ENCODE results near the gene PTPRN2. TPM values are rescaled to one million over a fixed set of nuclear protein-coding genes. Genes with fewer than 3 reads are reported as not detected.
"Not testable (repeated sequence)": the region's sequence is repeated elsewhere in the genome, so short reads cannot be mapped to it uniquely, and the experiment has no call there.

PTPRN2 gene
- total RNA-seq, 1 experiment from 2014 or later, result 2.1 TPM

DNA sequence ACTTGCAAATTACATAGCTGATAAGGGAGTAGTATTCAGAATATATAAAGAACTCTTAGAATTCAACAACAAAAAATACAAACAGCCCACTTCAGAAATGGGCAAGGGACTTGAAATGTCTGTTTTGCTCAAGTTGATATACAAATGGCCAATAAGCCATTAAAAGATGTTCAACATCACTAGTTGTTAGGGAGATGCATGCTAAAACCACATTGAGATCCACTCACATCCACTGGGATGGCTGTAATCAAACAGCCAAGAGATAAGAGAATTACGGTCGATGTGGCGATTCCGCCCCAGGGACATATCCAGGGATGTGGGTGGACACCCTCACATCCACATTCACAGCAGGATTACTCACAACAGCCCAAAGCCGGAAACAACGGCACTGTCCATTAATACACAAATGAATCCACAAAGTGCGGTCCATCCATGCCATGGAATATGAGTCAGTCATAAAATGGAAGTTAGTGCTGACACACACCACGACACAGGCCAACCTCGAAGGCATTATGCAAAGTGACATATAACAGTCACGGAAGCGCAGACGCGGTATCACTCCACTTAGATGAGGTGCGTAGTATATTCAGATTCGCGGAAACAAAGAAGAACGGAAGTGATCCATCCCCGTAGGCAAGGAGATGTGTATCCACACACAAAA, 1023.0 kb downstream of the PTPRN2 start (continued):
- peak; percentile 95 for TF ChIP-seq SP1 (IDR thresholded peaks at IDR 0.05; ENCODE audit: low read depth)
- no peak; the same call in 1 of the 2 replicates for TF ChIP-seq CEBPB (IDR thresholded peaks at IDR 0.05; ENCODE audit: low read depth)
- peak; percentile 89 for TF ChIP-seq EGR1 (IDR thresholded peaks at IDR 0.05; ENCODE audit: low read depth)

GRCh38 chr7:157563467-157564135, 1024.0 kb downstream of the PTPRN2 start:
- CTCF ChIA-PET; H3K36me3 ChIP-seq (ENCODE audit: control insufficient read depth in 1 of 2, insufficient read depth in 2 of 2, low read length in 2 of 2); H3K9me2 ChIP-seq (ENCODE audit: insufficient read depth); H4K20me1 ChIP-seq (ENCODE audit: insufficient read depth); H2AFZ ChIP-seq (ENCODE audit: low read depth, low read length, poor library complexity, severe bottlenecking); RAD21 ChIA-PET (ENCODE audit: low non-redundant PET in 1 of 2, low total read pairs in 2 of 2, uncharacterized antibody in 2 of 2, unreplicated experiment in 2 of 2); H3K27me3 ChIP-seq (ENCODE audit: insufficient read depth, low read length); POLR2A ChIA-PET; H3K79me2 ChIP-seq (ENCODE audit: insufficient read depth, low read length); H3K9me3 ChIP-seq (ENCODE audit: control insufficient read depth in 1 of 2, insufficient read depth in 1 of 2, low read depth in 1 of 2, low read length in 2 of 2); BruUV-seq (replicated peaks); ATAC-seq; DNase-seq (ENCODE audit: low read depth, low spot score): not testable (repeated sequence)
- peak overlapping the region; percentile 39 for H3K9ac ChIP-seq (ENCODE audit: low read length)
- peak overlapping the region; percentile 73 for H3K27ac ChIP-seq (ENCODE audit: low read depth, low read length)
- peak overlapping the region; percentile 82 for H3K4me2 ChIP-seq (ENCODE audit: low read length)
- peak overlapping the region in 1 of 2 experiments; percentile 47; a peak in 1 of 4 replicates for H3K4me3 ChIP-seq (replicated peaks in 1 of 2; ENCODE audit: low read depth in 1 of 2, low read length in 2 of 2)
- intact Hi-C loops (cut with micrococcal nuclease), result loop anchor here (2.0 to 10.0 kb wide), 2 partner anchors 101 to 371 kb away; no protein-coding TSS in a partner anchor
- H3K4me1 ChIP-seq (ENCODE audit: control insufficient read depth in 1 of 2, insufficient read depth in 2 of 2, low read length in 2 of 2), result peaks cover 23 to 28% of the 10 kb centered on the region in 2 experiments

- H3K27me3 ChIP-seq (ENCODE audit: insufficient read depth, low read length); CTCF ChIA-PET; H3K4me3 ChIP-seq (replicated peaks in 1 of 2; ENCODE audit: low read depth in 1 of 2, low read length in 2 of 2); BruUV-seq (replicated peaks); ATAC-seq; H3K9me3 ChIP-seq (ENCODE audit: control insufficient read depth in 1 of 2, insufficient read depth in 1 of 2, low read depth in 1 of 2, low read length in 2 of 2); H3K9ac ChIP-seq (ENCODE audit: low read length); H2AFZ ChIP-seq (ENCODE audit: low read depth, low read length, poor library complexity, severe bottlenecking); H3K27ac ChIP-seq (ENCODE audit: low read depth, low read length); H3K4me2 ChIP-seq (ENCODE audit: low read length); H3K79me2 ChIP-seq (ENCODE audit: insufficient read depth, low read length); H3K9me2 ChIP-seq (ENCODE audit: insufficient read depth); POLR2A ChIA-PET; RAD21 ChIA-PET (ENCODE audit: low non-redundant PET in 1 of 2, low total read pairs in 2 of 2, uncharacterized antibody in 2 of 2, unreplicated experiment in 2 of 2); DNase-seq (ENCODE audit: low read depth, low spot score); H4K20me1 ChIP-seq (ENCODE audit: insufficient read depth); H3K36me3 ChIP-seq (ENCODE audit: control insufficient read depth in 1 of 2, insufficient read depth in 2 of 2, low read length in 2 of 2): not testable (repeated sequence)
- H3K4me1 ChIP-seq (ENCODE audit: control insufficient read depth in 1 of 2, insufficient read depth in 2 of 2, low read length in 2 of 2), result peaks cover 23 to 28% of the 10 kb centered on the region in 2 experiments
- intact Hi-C loops (cut with micrococcal nuclease), result loop anchor here (10.0 kb wide), 1 partner anchor 372 kb away; no protein-coding TSS in a partner anchor
These were observed 1024.9 kb downstream of the PTPRN2 start for GRCh38 chr7:157562522-157563398.
